GM18951 (cell line): ENCODE results near the gene ZNF740.
A peak's percentile ranks its signal among the peaks of the same experiment; 100 is the strongest.

Experiments used
- POLR2A ChIP-seq: IDR thresholded peaks from 4 replicates; pipeline ENCODE4 v1.6.1; 2011; ENCODE audit warnings: mild to moderate bottlenecking; ENCODE audit not compliant: insufficient read length, insufficient read depth; ENCODE audit errors: extremely low read depth
- in situ Hi-C: fragments of 300-500 bp; cut with MboI; formaldehyde crosslinking; loops from one replicate; pipeline ENCODE4 v1.12.0; 2022; ENCODE audit warnings: low sequenced_read_pairs, mixed read lengths, inconsistent platforms; ENCODE audit not compliant: unreplicated experiment

ZNF740 gene

DNA sequence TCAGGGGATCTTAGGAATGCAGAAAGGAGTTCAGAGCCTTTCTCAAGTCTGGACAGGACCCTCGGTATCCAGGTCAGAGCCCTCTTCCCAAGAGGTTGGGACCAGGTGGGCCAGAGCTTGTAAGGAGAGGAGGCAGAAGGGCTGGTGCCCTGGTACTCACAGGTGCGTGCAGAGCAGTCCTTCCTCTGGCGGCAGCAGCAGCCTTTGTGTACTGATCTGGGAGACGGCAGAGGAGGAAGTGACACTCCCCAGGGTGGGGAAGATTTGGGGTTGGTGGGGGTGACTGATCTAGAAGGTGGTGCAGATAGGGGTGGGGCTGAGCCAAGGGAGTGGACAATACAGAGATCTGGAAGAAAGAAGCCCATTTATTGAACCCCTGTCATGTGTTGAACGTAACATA is 26.5 kb downstream of the ZNF740 start, which contains the start of gene ITGB7:
Gene ITGB7, minus strand, starts transcription at position 210 of the 400 bp plus-strand sequence. CDS start 6,808 bp downstream, outside the sequence.
- peak; percentile 95 for TF ChIP-seq POLR2A
- in situ Hi-C loops: no loop called here

DNA sequence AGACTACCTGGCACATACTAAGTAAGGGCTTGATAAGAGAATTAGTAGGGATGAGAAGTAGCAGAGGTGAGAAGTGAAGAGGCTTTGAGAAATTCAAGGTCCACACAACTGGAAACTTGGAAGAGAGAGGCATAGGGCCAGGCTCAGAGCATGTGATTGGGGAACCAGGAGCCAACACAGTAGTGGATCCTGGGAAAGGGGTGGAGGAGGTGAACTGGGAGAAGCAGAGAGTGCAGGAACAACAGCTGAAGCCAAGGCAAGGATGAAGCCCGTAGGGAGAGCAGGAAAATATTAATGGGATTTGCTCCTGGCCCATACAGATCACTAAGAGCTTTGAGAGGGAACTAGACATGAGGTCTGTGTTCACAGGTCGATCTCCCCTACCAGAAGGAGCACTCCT is 27.9 kb downstream of the ZNF740 start:
- no peak for TF ChIP-seq POLR2A
- in situ Hi-C loops: no loop called here

DNA sequence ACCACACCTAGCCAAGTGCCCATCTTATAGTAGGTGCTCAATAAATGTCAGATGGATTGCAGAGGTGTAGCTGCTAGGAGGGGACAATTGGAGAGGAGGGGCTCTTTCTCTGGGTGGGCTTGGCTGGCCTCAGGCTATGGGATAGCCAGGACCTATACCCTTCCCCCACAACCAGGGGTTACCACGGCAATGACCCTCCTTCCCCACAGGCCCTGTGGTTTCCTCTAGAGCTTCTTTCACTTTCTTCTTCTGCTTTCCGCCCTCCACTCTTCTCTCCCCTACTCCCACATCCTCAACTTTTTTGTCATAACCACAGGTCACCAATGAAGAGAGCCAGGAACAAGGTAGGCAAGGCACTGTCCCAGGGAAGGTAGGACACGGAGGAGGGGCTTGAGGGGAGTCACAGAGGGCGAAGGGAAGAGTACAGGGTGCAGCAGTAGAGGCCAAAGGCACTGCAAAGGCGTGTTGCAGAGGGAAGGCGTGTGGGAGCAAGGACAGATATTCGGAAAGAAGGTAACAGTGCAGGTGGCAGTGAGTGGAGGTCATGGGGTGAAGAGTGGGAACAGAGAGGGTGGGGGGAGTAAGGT is 28.4 kb downstream of the ZNF740 start:
- TF ChIP-seq POLR2A: peak; percentile 55
- in situ Hi-C loops: no loop called here

DNA sequence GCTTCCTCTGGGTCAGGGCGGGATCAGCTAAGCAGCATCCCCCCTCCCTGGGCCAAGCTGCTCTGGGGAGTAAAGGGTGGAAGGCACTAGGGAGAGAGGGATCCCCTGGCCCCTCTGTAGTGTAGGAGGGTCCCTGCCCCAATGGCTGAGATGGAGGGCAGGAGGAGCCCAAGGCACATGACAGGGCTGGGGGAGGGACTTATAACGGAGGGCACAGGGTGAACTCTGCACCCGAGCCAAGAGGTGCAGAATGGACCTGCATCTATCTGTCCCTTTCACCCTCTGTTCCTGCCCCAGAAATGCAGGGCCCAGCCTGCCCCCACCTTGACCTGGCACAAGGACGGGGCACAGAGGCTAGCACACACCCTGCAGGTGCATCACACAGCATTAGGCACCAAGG is 30.3 kb downstream of the ZNF740 start:
- no peak for TF ChIP-seq POLR2A
- in situ Hi-C loops: loop anchor here (10.0 kb wide), 1 partner anchor 84 kb away; the partner anchor contains the start of genes MYG1 and PFDN5

DNA sequence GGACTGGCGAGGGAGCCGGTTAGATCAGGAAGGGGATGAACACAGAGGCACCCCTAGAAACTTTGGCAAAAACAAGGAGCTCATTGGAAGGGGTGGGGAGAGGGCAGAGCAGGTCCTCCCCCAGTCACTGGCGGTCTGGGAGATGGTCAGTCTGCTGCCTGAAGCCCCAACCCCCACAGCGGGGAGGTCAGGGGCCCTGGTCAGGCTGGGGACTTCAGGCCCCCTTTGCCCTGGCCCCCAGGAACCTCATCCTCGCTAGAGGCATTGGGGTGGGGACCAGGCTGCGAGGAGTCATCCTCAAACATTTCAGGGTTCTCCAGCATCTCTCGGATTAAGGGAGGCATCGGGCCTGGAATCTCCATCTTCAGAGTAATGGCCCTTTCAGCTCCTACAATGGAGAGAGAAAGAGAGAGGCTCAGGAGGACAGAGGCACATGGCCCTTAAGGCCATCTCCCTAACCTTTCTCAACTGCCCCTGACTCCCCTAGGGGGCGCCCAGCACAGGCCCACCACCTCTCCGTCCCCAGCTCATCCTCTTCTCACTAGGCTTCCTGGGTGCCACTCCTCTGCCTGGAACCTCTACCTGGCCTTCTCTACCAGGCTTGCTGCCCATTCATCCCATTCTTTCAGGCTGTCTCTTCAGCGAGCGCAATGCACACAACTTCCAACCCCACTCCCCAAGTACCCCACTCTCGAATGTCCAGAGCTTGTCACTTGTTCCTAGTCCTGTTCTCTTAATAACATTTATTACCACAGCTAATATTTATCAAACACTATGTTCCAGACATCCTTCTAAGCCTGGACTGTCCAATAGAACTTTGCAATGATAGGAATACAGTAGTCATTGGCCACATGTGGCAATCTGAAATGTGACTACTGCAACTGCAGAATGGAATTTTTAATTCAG is 31.2 kb downstream of the ZNF740 start:
- TF ChIP-seq POLR2A: no peak
- in situ Hi-C loops: loop anchor here (10.0 kb wide), 1 partner anchor 83 kb away; the partner anchor contains the start of genes MYG1 and PFDN5

DNA sequence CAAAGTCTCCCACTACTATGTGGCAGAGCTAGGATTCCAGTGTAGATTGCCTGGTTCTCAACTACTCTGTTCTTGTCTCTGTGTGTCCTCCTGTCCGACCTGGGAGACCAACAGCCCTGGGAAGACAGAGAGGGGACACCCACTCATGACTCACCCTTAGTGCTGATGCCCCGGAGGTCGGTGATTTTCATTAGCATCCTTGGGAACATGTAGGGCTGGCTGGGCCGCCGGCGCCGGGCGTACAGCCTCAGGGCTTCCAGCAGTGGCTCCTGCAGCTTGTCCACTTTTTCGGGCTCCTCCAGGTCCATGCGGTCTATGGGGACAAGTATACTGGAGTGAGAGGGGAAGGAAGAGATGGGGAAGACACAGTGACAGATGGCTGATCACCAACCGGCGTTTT is 32.4 kb downstream of the ZNF740 start:
- TF ChIP-seq POLR2A: no peak
- in situ Hi-C loops: loop anchor here (10.0 kb wide), 1 partner anchor 82 kb away; the partner anchor contains the start of genes MYG1 and PFDN5

DNA sequence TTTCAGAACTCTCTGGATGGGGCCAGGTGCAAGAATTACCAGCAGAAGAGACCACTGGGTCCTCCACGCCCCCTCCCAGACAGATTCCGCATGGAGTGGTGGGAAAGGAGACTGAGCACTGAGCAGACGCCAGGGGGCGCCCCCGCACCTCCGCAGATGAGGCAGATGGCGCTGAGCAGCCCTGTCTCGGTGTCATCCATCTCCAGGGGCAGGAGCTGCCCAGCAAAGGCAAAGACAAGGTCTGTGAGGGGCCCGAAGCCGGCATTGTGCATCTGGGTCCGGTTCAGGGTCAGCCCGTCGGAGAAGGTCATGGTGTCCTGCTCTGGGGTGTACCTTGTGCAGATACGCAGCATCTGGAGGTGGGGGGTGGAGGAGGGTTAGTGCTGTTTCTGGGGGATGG is 32.8 kb downstream of the ZNF740 start:
- in situ Hi-C loops: loop anchor here (10.0 kb wide), 1 partner anchor 81 kb away; the partner anchor contains the start of genes MYG1 and PFDN5

DNA sequence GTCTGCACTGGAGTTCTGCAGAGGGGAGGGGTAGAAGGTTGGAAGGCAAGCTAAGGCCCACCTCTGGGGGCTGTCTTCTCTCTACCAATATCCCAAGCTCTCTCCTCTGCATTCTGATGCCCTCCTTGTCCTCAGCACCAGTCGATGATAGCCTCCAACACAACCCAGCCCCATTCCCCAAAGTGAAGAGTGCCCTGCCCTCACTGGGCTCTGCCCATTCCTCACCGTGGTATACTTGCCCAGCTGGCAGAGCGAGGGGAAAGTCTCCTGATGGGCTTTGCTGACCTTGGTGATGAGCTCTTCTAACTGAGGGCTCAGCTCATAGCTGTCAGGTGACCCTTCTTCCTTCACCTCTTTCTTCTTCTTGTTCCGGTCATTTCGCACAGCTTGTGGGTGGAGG is 33.7 kb downstream of the ZNF740 start:
- in situ Hi-C loops: loop anchor here (10.0 kb wide), 1 partner anchor 81 kb away; the partner anchor contains the start of genes MYG1 and PFDN5
- no peak for TF ChIP-seq POLR2A

More for the DNA sequence above, 32.8 kb downstream of the ZNF740 start:
- TF ChIP-seq POLR2A: no peak

DNA sequence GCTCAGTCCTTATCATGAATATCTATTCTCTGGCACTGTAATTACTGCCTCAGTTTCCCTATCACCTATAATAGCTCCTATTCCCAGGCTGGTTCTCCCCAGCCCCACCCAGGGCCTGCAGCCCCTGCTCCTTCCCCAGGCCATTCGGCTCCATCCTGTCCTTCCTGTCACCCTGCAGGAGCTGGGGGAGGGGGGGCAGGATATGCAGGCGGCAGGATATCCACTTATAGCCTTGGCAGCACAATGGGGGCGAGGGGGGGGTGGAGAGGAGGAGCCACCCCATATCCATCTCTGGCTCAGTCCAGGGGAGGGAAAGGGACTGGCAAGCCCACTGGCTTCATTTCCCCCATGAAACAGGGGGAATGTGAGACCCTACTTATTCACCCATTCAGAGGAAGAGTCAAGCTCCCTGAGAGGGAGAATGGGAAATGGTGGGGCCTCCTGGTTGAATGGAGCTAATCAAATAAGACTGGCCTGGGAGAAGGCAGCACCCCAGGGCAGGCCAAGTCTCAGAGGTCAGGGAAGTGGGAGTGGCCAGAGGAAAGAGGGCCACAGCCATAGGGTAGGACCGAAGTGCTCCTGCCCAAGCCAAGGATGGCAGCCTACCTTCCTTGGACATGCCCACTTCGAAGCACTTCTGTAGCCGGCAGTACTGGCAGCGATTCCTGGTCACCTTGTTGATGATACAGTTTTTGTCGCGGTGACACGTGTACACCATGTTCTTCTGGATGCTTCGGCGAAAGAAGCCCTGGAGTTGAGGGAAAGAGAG is 34.3 kb downstream of the ZNF740 start:
- in situ Hi-C loops: loop anchor here (10.0 kb wide), 1 partner anchor 80 kb away; the partner anchor contains the start of genes MYG1 and PFDN5
- no peak for TF ChIP-seq POLR2A

DNA sequence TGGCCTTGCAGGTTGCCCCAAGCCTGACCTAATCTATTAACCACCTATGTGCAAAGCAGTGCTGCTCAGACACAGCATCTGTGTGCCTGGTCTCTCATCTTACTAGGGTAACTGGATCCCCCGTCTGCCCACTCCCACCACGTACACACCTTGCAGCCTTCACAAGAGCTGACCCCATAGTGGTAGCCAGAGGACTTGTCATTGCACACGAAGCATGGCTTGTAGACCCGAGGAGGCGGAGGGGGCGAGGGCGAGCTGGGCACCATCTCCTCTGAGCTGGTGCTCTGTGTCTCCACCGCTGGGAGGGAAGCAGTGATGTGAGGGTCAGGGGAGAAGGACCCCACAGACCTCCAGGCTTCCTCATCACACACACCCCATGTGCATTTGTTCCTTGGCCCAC is 35.0 kb downstream of the ZNF740 start:
- in situ Hi-C loops: loop anchor here (10.0 kb wide), 1 partner anchor 79 kb away; the partner anchor contains the start of genes MYG1 and PFDN5
- TF ChIP-seq POLR2A: no peak

DNA sequence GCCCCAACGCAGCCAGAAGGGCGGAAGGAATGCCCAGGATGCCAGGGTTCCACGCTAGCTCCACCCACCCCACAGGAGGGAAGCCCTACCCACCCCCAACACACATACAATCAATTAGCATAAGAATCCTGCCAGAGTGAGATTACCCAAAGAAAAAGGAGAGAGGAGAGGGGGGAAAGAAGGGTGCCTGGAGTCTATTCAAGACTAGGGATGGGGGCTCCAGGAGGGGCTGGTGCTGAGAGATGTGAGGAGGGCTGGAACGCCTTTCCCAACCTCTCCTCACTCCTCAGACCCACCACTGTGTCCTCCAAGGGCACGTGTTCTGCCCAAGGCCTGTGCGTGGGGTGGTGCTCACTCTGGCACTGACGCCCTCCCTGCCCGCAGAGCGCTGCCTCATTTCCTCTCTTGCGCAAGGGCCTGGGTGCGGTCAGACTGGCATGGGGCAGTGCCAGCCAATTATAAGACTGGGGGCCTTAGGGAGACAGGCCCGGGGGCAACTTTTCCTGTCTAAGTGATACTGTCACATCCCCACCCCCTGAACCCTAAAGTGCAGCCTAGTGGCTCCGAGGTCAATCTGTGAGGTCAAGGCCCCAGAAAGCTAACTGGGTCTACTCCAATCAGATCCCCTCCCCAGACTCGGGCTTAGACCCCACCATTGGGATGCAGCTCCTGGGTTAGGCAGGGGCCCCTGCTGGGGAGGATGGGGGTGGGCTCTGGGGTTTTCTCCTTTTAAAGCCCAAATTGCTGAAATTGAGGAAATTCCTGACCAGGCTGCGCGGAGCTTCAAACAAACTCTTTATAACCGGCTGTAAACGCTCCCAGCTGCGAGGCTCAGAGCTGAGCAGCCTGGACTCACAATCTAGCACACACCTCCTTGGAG is 36.8 kb downstream of the ZNF740 start:
- TF ChIP-seq POLR2A: no peak
- in situ Hi-C loops: loop anchor here (10.0 kb wide), 1 partner anchor 78 kb away; the partner anchor contains the start of genes MYG1 and PFDN5

DNA sequence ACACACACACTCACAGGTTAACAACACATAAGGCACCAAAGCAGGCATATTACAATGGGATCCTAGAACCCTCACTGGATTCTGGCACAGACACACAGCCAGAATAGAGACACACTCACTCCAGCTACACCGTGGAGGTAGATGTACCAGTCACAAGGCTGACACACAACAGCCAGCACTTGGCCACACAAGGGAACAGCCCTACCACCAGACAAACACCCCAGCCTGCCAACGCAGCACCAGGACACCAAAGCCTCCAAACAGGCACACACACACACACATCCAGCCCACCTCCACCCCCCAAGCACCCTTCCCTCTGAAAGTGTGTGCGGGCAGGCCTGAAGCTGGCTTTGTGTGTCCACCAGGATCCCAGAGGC is 37.4 kb downstream of the ZNF740 start:
- in situ Hi-C loops: loop anchor here (10.0 kb wide), 1 partner anchor 77 kb away; the partner anchor contains the start of genes MYG1 and PFDN5
- no peak for TF ChIP-seq POLR2A
